SU-DHL-6 (cell line): ENCODE results near the gene GNB1L.

Source experiments
- CTCF ChIP-seq: fragments of 200-600 bp; sonication (generic); IDR thresholded peaks from one replicate; pipeline ENCODE4 v1.5.1; 2017; ENCODE audit warnings: antibody characterized with exemption, mild to moderate bottlenecking, low read length, moderate library complexity; ENCODE audit not compliant: insufficient read depth, poor library complexity, severe bottlenecking
- EZH2phosphoT487 ChIP-seq: fragments of 200-600 bp; sonication (generic), shearing (Covaris generic); conservative IDR thresholded peaks from 2 replicates; pipeline ENCODE4 v1.6.1; 2018; ENCODE audit warnings: mild to moderate bottlenecking, antibody characterized with exemption, low read length, moderate library complexity, mixed read lengths

GRCh38 chr22:19793661-19794310 lies 60.9 kb downstream of the GNB1L start:
- no peak for TF ChIP-seq CTCF
- TF ChIP-seq EZH2phosphoT487, result no peak
